ENCODE measurements around the gene FBXO21. TPM values are rescaled to one million over a fixed set of nuclear protein-coding genes. Genes with fewer than 3 reads are reported as not detected.

Gene FBXO21
- polyA plus RNA-seq, 1 donor (not counting 4 experiments of a cell fraction or from before 2014, with no cell fraction given), result 21.9 TPM

- H3K4me2 ChIP-seq (ENCODE audit: control insufficient read depth, extremely low read depth, insufficient read depth, low read depth, low read length), result no peak overlapping the region
- H3K4me3 ChIP-seq (ENCODE audit: control insufficient read depth in 2 of 3, extremely low read depth in 1 of 3, insufficient read depth in 2 of 3, low read depth in 1 of 3, low read length in 3 of 3), result no peak overlapping the region
- no peak overlapping the region for H2AFZ ChIP-seq (ENCODE audit: control insufficient read depth, low read length)
- no peaks in the 10 kb centered on the region for H3K9me1 ChIP-seq (ENCODE audit: control insufficient read depth, extremely low read depth, insufficient read depth, low read length)
- FAIRE-seq (no peak), DNase-seq (ENCODE audit: low read depth, low spot score) (no peak)
- no peak for TF ChIP-seq EZH2 (IDR thresholded peaks at IDR 0.05; ENCODE audit: low read length)
- TF ChIP-seq CTCF (optimal IDR thresholded peaks at IDR 0.05 in 1 of 3, IDR thresholded peaks at IDR 0.05 in 1 of 3, conservative IDR thresholded peaks at IDR 0.05 in 1 of 3; ENCODE audit: extremely low read depth in 1 of 3, insufficient read depth in 2 of 3, low read length in 3 of 3), result no peak
- H3K4me1 ChIP-seq (ENCODE audit: control insufficient read depth, extremely low read depth, insufficient read depth, low read length), result no peaks in the 10 kb centered on the region
- H3K9ac ChIP-seq (ENCODE audit: control insufficient read depth, extremely low read depth, insufficient read depth, low read length), result no peak overlapping the region
- dilution Hi-C loops (cut with MboI; ENCODE audit: extremely low pct_ligation_motif_present, low sequenced_read_pairs), result no loop called here
- no peaks in the 10 kb centered on the region for H4K20me1 ChIP-seq (ENCODE audit: control insufficient read depth, extremely low read depth, insufficient read depth, low read length)
- no peak overlapping the region for H3K27ac ChIP-seq (ENCODE audit: control insufficient read depth, insufficient read depth, low read length)
- H3K27me3 ChIP-seq (ENCODE audit: control insufficient read depth, extremely low read depth, insufficient read depth, low read length), result peaks cover 66% of the 10 kb centered on the region
- H3K9me3 ChIP-seq (ENCODE audit: control insufficient read depth, low read depth, low read length), result no peaks in the 10 kb centered on the region
- H3K79me2 ChIP-seq (ENCODE audit: control insufficient read depth, insufficient read depth, low read length), result no peaks in the 10 kb centered on the region
- H3K36me3 ChIP-seq (ENCODE audit: control insufficient read depth in 2 of 2, extremely low read depth in 1 of 2, insufficient read depth in 2 of 2, low read length in 2 of 2), result no peaks in the 10 kb centered on the region
These were observed 92.3 kb downstream of the FBXO21 start for GRCh38 chr12:117098024-117098360.

GRCh38 chr12:117097159-117097558 is 93.1 kb downstream of the FBXO21 start:
- dilution Hi-C loops (cut with MboI; ENCODE audit: extremely low pct_ligation_motif_present, low sequenced_read_pairs), result no loop called here
- no peak overlapping the region for H3K4me2 ChIP-seq (ENCODE audit: control insufficient read depth, extremely low read depth, insufficient read depth, low read depth, low read length)
- no peak overlapping the region for H3K4me3 ChIP-seq (ENCODE audit: control insufficient read depth in 2 of 3, extremely low read depth in 1 of 3, insufficient read depth in 2 of 3, low read depth in 1 of 3, low read length in 3 of 3)
- H2AFZ ChIP-seq (ENCODE audit: control insufficient read depth, low read length), result no peak overlapping the region
- H3K79me2 ChIP-seq (ENCODE audit: control insufficient read depth, insufficient read depth, low read length), result no peaks in the 10 kb centered on the region
- H3K27ac ChIP-seq (ENCODE audit: control insufficient read depth, insufficient read depth, low read length), result no peak overlapping the region
- no peaks in the 10 kb centered on the region for H4K20me1 ChIP-seq (ENCODE audit: control insufficient read depth, extremely low read depth, insufficient read depth, low read length)
- no peaks in the 10 kb centered on the region for H3K36me3 ChIP-seq (ENCODE audit: control insufficient read depth in 2 of 2, extremely low read depth in 1 of 2, insufficient read depth in 2 of 2, low read length in 2 of 2)
- TF ChIP-seq EZH2 (IDR thresholded peaks at IDR 0.05; ENCODE audit: low read length), result no peak
- TF ChIP-seq CTCF (optimal IDR thresholded peaks at IDR 0.05 in 1 of 3, IDR thresholded peaks at IDR 0.05 in 1 of 3, conservative IDR thresholded peaks at IDR 0.05 in 1 of 3; ENCODE audit: extremely low read depth in 1 of 3, insufficient read depth in 2 of 3, low read length in 3 of 3), result no peak
- H3K4me1 ChIP-seq (ENCODE audit: control insufficient read depth, extremely low read depth, insufficient read depth, low read length), result no peaks in the 10 kb centered on the region
- H3K27me3 ChIP-seq (ENCODE audit: control insufficient read depth, extremely low read depth, insufficient read depth, low read length), result peaks cover 59% of the 10 kb centered on the region
- no peaks in the 10 kb centered on the region for H3K9me1 ChIP-seq (ENCODE audit: control insufficient read depth, extremely low read depth, insufficient read depth, low read length)
- H3K9me3 ChIP-seq (ENCODE audit: control insufficient read depth, low read depth, low read length), result no peaks in the 10 kb centered on the region
- DNase-seq (ENCODE audit: low read depth, low spot score), result no peak
- no peak for FAIRE-seq
- no peak overlapping the region for H3K9ac ChIP-seq (ENCODE audit: control insufficient read depth, extremely low read depth, insufficient read depth, low read length)
